Forelimb muscle (tissue), 1 donor: ENCODE results near the gene HECTD2. TPM values are rescaled to one million over a fixed set of nuclear protein-coding genes. Genes with fewer than 3 reads are reported as not detected.
"Not testable (repeated sequence)": the region's sequence is repeated elsewhere in the genome, so short reads cannot be mapped to it uniquely, and the experiment has no call there.

ENCODE experiments used
- DNase-seq: peaks from one replicate; pipeline ENCODE4 v3.0.0-alpha.2; 2013; ENCODE audit warnings: low read depth
- polyA plus RNA-seq: library from polyadenylated mRNA; unstranded; fragments of 120-200 nt; gene quantifications from one replicate; pipeline ENCODE4 v1.2.1, GENCODE V29; 2013; ENCODE audit not compliant: insufficient read length

The HECTD2 gene
- polyA plus RNA-seq, 1 donor, result 15.5 TPM

DNA sequence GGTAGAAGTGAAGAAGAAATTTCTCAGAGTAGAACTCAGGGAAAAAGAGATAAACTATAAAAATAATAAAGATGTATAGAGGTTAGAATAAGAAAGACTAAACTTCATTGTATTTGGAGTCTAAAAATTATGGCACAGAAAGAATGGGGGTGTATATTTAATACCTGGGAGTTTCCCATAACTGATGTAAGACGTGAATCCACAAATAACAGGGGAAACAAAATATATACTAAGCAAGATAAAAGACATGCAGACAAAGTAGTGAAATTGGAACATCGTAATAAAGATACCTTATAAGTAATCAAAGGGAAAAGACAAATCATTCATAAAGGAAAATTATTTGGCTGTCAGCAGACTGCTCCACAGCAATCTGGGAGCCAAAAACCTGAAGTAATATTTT lies 62.8 kb downstream of the HECTD2 start:
- no peak for DNase-seq

DNA sequence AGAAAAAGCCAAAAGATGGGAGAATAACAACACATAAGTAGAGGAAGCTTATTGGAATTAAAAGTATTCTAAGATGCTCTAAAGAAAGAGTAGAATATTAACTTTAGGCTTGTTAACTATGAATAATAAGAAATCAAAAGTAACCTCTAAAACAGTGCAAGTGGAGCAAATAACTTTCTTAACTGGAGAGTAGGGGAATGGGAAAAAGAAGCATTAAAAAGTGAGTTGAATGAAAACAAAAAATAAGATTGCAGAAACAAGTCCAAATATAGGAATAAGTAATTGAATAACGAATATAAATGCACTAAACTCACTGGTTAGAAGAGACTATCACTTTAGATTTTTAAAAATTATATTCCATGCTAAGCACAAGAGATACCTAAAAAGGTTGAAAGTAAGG lies 63.9 kb downstream of the HECTD2 start:
- no peak for DNase-seq

GRCh38 chr10:91477236-91477635 lies 67.1 kb downstream of the HECTD2 start:
- DNase-seq, result no peak

DNA sequence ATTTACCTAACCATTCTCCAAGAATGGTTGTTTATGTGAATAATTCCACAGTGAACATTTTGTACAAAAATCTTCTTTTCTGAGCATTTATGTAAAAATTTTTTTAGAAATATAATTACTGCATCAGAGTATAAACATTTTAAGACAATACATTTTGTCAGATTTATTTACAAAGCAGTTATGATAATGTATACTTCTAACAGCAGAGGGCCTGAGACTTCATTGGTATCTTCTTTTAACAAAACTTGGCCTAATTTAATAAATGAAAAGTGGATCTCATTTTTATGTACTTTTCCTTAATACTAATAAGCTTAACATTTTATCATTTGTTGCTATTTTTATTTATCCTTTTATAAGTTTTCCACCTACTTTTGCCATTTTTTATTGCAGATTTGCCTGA lies 69.4 kb downstream of the HECTD2 start:
- DNase-seq, result no peak

DNA sequence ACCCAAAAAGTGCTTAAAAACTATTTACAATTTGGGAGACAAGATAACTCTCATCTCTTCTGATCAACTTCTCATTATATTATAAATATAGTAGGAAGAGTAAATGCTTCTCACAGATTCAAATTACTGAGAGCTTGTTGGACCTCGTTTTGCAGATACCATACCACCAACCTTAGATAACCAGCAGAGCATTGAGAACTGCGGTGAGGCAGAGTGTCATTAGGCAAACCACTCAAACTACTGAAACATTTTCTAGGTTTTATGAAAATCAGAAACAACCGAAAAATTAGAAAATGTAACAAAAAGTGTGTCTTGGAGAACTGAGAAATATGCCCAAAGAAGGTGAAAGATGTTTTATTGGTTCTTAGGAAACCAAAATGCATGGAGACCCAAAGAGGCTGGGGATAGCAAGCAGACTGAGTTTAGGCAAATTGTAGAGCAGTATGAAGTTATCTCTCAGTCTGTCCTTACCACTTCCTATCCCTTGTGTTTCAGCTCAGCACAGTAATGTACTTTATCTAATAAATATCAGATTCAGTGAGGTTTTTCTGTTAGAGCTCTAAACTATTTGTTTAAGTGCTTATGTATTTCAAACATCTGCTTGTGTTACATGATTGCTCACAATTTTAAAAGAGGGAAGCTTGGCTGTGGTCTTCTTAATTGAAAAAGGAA lies 77.9 kb downstream of the HECTD2 start:
- DNase-seq, result no peak

DNA sequence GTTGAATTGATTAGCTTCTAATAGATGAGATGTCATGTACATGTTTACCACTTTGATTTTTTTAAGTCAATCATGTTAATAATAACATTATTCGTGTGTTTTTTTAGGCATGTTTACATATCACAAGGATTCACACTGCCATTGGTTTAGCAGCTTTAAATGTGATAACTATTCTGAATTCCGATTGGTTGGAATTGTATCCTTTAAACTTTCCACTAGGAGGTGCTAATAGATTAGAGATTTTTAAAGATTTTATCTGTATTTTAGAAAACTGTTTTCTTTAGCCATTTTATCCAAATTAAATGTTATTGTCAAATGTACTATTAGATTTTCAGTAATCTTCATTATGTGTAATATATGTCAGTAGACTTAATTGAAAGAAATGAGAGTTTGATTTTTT lies 83.2 kb downstream of the HECTD2 start:
- no peak for DNase-seq

DNA sequence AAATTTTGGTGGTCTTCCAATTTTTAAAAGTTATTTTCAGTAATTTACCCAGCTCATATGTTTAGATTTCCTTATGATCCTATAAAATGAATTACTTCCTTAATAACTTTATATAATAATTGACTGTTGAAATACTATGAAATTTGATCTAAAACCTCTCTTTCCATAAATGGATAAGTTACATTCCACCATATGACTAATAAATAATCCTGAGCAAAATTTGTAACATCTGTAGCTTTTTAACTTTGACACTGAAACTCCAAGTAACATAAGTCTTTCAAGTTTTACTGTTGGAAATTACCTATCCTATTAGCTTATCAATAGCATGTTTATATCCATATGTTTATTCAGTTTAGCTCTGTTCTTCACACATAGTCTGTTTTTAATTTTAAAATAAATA lies 85.3 kb downstream of the HECTD2 start:
- DNase-seq, result no peak

DNA sequence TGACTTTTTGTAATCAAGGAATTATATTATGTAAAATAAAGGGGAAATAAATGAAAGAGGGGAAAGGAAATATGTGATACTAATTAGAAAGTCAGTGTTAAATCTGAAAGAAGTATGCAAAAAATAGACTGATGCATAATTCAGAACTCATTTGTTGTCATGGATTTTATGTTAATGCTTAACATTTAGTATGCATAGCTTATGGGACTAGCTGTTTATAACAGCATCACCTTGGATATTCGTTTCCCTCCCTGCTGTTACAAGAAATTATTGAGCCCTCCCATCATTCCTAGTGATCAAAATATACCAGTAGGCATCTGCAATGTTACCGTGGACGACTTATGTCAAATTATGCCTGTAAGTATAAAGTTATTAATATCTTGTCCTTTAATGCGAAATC lies 85.9 kb downstream of the HECTD2 start:
- DNase-seq, result no peak

- no peak for DNase-seq
Measured at GRCh38 chr10:91511549-91512330, 101.6 kb downstream of the HECTD2 start.

DNA sequence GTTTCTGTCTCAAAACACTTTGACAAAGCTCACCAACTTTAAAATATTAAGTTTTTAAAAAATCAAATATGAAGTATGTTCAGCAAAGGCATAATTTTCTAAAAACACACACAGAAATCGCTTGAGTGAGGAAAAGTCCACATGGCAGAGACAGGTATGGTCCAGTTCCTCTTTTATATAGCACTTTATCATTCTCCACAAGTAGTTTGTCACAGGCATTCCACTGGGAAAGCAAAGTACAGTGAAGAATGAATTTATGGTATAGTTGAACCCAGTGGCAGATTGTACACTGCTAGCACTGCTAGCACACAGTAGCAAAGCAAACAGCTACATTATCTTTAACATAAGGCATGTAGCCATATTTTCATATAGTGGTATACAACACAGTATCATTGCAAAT lies 102.3 kb downstream of the HECTD2 start:
- DNase-seq, result no peak

DNA sequence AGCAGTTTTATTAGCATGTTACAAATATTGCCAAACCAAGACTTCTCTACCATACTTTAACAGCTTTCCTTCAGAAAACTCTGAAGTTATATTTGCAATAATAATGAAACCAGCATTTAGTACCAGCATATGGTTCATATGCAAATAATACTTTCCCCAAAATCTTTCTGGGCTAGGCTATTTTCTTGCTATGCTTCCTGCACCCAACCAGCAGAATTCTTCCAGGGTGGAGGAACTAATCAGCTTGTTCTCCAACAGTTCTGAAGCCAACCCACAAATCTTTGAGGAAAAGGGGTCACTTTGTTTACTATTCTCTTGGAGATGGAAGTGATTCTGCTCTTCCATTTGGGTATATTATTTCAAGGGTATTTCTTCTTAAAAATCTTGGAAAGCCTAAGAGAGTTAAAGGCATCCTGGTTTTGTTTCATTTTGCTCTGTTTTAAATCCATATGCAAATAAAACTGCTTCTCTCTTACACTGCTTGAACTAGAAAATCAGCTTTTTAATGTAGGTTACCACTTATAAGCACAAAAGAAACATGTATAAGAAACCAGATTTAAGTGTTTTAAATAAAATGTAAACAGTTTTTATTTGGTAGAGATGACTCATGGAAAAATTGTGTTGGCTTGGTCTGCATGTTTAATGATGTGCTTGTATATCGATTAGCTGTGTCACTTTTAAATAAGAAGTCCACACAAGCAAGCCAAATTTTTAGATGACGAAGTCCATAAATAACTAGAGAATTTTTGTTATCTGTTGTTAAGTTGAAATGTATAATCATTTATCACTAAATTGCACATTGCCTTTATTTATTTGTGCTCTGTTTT lies 103.7 kb downstream of the HECTD2 start:
- DNase-seq, result no peak

- no peak for DNase-seq
Measured at GRCh38 chr10:91514787-91515186, 104.6 kb downstream of the HECTD2 start.

GRCh38 chr10:91517394-91517793 lies 107.2 kb downstream of the HECTD2 start:
- no peak for DNase-seq

DNA sequence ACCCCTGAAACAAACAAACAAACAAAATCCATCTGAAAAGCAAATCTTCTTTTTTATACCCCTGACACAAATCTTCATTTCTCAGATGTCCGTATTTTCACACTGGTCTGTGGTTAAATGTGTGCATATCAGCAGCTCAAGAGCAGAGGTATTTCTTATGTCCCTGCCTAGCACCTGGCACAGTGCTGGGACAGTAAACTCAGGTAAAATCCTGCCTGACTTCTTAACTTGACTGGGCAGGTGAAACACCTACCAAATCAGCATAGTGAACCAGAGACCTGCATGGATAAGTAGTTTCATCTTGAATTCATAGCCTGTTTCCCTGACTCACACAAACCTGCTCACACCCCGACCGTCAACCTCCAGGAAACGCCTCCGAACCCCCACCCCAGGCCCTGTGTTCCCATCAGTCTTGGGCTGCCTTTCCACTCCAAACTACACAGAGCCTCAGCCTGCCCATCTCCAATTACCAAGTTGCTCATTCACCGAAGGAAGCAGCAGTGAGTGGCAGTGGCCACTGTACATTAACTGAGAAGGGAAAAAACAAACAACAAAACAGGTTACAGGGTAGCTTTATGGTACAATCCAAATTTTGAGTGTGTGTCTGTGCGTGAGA lies 109.9 kb downstream of the HECTD2 start:
- DNase-seq, result no peak

DNA sequence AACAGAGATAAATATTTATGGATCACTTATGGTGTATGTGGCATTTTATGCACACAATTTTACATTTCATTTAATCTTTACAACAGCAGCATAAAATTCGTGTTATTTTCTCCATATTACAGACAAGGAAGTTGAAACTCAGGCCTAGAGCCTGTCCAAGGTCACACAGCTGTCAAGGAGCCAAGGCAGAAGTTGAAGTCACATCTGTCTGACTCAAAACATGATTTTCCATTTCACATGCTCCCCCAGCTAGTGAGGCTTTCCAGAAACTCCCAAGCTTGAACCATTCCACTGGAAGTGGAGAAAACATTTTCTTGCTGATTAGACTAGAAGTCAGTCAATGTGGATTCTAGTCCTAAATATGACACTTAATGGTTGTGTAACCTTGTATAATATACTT lies 110.5 kb downstream of the HECTD2 start:
- peak; percentile 78 for DNase-seq

DNA sequence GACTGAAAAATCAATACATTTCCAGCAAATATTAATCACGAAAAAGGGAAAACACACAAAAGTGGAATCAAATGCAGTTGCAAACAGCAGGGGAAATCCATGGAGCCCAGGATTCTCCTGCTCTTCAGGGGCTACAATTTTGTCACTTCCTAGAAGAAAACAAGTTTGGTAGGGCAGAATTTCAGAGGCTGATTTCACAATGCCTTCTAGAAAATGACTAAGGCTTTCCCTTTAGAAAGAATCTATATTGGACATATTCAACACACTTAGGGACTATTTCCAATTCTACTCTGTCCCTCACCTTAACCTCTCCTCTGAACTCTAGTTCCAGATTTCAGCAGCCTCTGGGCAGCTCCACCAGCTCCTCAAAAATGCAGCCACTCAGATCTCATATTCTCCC lies 111.3 kb downstream of the HECTD2 start:
- DNase-seq, result no peak

DNA sequence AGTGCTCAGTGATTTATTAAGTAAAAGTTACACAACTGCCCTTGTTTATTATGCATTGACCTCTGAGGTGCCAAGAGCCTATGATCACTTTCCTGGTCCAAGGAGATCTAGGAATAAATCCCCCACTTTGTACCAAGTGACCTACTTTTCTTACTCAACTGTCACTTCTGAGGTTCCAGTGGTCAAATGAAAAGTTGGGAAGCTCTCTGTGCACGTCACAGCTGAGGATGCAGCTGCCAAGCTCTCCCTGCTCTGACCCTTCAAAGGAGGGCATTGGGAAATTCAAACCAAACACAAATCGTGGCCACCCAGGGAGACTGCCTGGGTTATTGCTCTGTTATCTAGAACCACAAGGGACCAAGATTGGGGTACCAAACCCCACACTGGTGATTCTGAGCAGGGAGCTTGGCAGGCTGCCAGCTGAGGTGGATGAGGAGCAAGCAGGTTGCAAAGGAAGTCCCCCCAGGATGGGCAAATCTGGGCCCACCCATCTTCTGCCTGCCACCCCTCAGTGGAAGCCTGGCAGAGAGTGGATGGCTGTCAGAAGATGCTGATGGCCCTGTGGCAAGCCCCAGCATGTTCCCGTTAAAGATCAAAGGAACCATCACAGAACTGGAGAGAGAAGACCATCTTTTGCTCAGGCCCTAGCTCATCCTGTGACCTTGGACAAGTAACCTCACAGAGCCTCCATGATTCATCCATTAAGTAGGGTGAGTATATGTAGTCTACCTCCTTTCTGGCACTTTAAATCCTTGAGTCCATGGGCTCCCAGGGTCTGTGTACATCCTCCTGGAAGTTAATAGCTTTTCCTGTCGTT lies 116.0 kb downstream of the HECTD2 start:
- no peak for DNase-seq

DNA sequence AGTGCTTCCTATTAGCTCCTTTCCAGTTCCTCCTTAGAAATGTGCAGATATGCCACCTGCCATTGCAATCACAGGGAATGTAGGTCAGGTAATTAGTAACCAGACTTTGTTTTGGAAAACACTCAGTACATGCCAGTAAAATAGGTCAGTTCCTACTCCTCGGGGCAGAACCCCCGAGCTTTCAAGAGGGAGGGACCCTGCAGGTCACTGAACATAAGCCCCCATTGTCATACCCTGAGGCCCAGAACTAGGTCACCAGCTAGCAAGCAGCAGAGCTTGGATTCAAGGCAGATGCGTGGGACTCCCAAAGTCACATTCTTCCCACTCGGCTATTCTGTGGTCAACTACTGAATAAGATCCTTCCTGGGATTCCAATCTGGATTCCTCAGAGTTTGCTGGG lies 117.9 kb downstream of the HECTD2 start:
- DNase-seq, result no peak

GRCh38 chr10:91528768-91529167 lies 118.6 kb downstream of the HECTD2 start:
- DNase-seq, result no peak

GRCh38 chr10:91534789-91535188 lies 124.6 kb downstream of the HECTD2 start:
- DNase-seq, result not testable (repeated sequence)

- no peak for DNase-seq
Measured at GRCh38 chr10:91536111-91536510, 126.0 kb downstream of the HECTD2 start.
